ENCODE measurements around the gene PDZD2. TPM values are rescaled to one million over a fixed set of nuclear protein-coding genes. Genes with fewer than 3 reads are reported as not detected.
"Not testable (repeated sequence)": the region's sequence is repeated elsewhere in the genome, so short reads cannot be mapped to it uniquely, and the experiment has no call there.

PDZD2 gene
- total RNA-seq, 3 donors from 2014 or later (not counting 1 experiment from before 2014, with no cell fraction given), result 0.50 to 1.3 (median 0.66) TPM

DNA sequence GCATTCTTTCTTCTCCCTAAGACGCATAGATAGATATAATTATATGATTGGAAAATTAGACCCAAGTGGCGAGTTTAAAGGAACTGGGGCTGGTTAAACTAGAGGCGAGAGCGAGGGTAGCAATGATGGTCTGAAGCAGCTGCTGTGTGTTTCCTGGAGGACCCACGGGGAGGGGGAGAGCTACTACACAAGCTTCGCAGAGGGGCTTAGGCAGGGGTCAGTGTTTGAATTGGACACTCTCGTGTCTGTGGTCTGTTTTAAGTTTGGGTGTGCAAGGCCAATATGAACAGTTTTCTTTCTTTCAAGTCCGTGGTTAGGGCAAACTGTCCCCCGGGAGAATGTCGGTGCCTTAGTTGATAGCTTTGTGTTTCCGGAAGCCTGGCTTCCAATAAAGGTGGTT lies 43.1 kb downstream of the PDZD2 start:
- Histone ChIP-seq H3K27me3 (ENCODE audit: control insufficient read depth, insufficient read depth, low read length) (no peaks in the 10 kb centered on the region), H3K36me3 (ENCODE audit: control insufficient read depth, insufficient read depth, low read length) (no peaks in the 10 kb centered on the region), H3K27ac (ENCODE audit: low read length) (no peak overlapping the region), H3K9me3 (ENCODE audit: control insufficient read depth, insufficient read depth, low read length) (no peaks in the 10 kb centered on the region), H3K4me3 (ENCODE audit: low read length) (no peak overlapping the region), H3K4me1 (ENCODE audit: control insufficient read depth, insufficient read depth, low read length) (no peaks in the 10 kb centered on the region)
- H3K9me3 Mint-ChIP-seq, result no peaks in the 10 kb centered on the region
- DNase-seq (no peak), ATAC-seq (no peak)
- intact Hi-C loops (cut with micrococcal nuclease), result no loop called here
- H3K4me3 Mint-ChIP-seq, result no peak overlapping the region
- TF ChIP-seq, protein P1, sequence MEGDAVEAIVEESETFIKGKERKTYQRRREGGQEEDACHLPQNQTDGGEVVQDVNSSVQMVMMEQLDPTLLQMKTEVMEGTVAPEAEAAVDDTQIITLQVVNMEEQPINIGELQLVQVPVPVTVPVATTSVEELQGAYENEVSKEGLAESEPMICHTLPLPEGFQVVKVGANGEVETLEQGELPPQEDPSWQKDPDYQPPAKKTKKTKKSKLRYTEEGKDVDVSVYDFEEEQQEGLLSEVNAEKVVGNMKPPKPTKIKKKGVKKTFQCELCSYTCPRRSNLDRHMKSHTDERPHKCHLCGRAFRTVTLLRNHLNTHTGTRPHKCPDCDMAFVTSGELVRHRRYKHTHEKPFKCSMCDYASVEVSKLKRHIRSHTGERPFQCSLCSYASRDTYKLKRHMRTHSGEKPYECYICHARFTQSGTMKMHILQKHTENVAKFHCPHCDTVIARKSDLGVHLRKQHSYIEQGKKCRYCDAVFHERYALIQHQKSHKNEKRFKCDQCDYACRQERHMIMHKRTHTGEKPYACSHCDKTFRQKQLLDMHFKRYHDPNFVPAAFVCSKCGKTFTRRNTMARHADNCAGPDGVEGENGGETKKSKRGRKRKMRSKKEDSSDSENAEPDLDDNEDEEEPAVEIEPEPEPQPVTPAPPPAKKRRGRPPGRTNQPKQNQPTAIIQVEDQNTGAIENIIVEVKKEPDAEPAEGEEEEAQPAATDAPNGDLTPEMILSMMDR (IDR thresholded peaks at IDR 0.05), result no peak
- 67% methylated on average over 10 of the region's 11 CpGs for WGBS (ENCODE audit: insufficient coverage)
- H3K27ac Mint-ChIP-seq, result no peak overlapping the region
- H3K4me1 Mint-ChIP-seq, result no peaks in the 10 kb centered on the region
- peaks cover 11 to 22% of the 10 kb centered on the region in 2 donors for H3K27me3 Mint-ChIP-seq (ENCODE audit: low read depth in 2 of 2)
- H3K36me3 Mint-ChIP-seq, result no peaks in the 10 kb centered on the region

DNA sequence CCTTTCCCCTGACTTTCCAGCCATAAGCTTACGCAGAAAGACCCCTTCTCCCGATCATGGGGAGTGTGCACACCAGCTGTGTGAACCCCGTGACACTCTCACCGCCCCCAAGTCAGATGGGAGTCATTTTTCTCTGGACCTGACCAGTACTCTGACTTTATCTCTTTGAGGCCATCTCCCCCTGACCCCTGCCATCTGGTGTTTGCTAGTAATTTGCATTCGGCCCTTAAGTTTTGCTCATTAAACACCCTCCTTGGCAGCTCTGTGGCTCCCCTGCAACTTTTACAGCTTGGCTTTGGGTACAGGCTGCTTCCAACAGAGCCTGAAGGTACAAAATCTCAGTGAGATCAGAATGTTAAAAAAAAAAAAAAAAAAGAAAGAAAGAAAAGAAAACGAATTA lies 43.9 kb downstream of the PDZD2 start:
- 88% methylated on average over 6 of the region's 6 CpGs for WGBS (ENCODE audit: insufficient coverage)
- DNase-seq (no peak), ATAC-seq (no peak)
- H3K27me3 Mint-ChIP-seq (ENCODE audit: low read depth in 2 of 2), result peaks cover 11 to 22% of the 10 kb centered on the region in 2 donors
- no peaks in the 10 kb centered on the region for H3K4me1 Mint-ChIP-seq
- no peak overlapping the region for H3K4me3 Mint-ChIP-seq
- Histone ChIP-seq H3K36me3 (ENCODE audit: control insufficient read depth, insufficient read depth, low read length) (no peaks in the 10 kb centered on the region), H3K4me1 (ENCODE audit: control insufficient read depth, insufficient read depth, low read length) (no peaks in the 10 kb centered on the region), H3K27me3 (ENCODE audit: control insufficient read depth, insufficient read depth, low read length) (no peaks in the 10 kb centered on the region), H3K9me3 (ENCODE audit: control insufficient read depth, insufficient read depth, low read length) (no peaks in the 10 kb centered on the region), H3K4me3 (ENCODE audit: low read length) (no peak overlapping the region), H3K27ac (ENCODE audit: low read length) (no peak overlapping the region)
- no peak overlapping the region for H3K27ac Mint-ChIP-seq
- H3K9me3 Mint-ChIP-seq, result no peaks in the 10 kb centered on the region
- TF ChIP-seq, protein P1 (IDR thresholded peaks at IDR 0.05), result no peak
- no peaks in the 10 kb centered on the region for H3K36me3 Mint-ChIP-seq
- intact Hi-C loops (cut with micrococcal nuclease), result no loop called here

DNA sequence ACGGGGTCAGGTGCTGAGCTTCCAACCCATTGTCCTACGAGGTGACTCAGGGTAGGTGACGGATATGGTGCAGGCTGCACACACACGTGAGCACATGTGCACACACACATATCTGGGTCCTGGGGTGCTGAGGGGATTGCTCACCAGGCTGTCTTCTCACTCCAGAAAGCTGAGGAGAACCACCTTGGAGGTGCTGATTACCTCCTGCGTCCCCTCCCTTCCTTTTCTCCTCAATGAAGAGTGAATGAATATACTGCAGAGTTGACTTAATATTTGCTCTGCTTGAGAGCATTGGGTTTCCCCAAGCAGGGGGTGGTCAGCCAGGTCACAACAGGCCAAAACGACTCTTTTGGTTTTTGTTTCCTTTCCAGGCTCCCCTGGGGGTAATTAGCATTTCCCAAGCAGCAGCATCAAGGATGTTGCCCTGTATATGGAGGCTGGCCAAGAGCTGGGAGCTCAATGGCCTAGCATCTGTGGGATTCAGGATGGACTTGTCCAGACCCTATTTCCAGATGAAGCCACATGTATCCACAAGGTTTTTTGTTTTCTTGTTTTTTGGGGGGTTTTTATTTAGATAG lies 49.7 kb downstream of the PDZD2 start:
- Histone ChIP-seq H3K27me3 (ENCODE audit: control insufficient read depth, insufficient read depth, low read length) (no peaks in the 10 kb centered on the region), H3K27ac (ENCODE audit: low read length) (no peak overlapping the region), H3K4me1 (ENCODE audit: control insufficient read depth, insufficient read depth, low read length) (no peaks in the 10 kb centered on the region), H3K4me3 (ENCODE audit: low read length) (no peak overlapping the region), H3K36me3 (ENCODE audit: control insufficient read depth, insufficient read depth, low read length) (no peaks in the 10 kb centered on the region), H3K9me3 (ENCODE audit: control insufficient read depth, insufficient read depth, low read length) (no peaks in the 10 kb centered on the region)
- TF ChIP-seq, protein P1 (IDR thresholded peaks at IDR 0.05), result no peak
- ATAC-seq (no peak), DNase-seq (no peak)
- H3K4me3 Mint-ChIP-seq, result no peak overlapping the region
- H3K27me3 Mint-ChIP-seq (ENCODE audit: low read depth in 2 of 2), result peaks cover 6 to 7% of the 10 kb centered on the region in 2 donors
- intact Hi-C loops (cut with micrococcal nuclease), result no loop called here
- no peaks in the 10 kb centered on the region for H3K4me1 Mint-ChIP-seq
- 85% methylated on average over 6 of the region's 6 CpGs for WGBS (ENCODE audit: insufficient coverage)
- no peaks in the 10 kb centered on the region for H3K9me3 Mint-ChIP-seq
- no peaks in the 10 kb centered on the region for H3K36me3 Mint-ChIP-seq
- no peak overlapping the region for H3K27ac Mint-ChIP-seq

DNA sequence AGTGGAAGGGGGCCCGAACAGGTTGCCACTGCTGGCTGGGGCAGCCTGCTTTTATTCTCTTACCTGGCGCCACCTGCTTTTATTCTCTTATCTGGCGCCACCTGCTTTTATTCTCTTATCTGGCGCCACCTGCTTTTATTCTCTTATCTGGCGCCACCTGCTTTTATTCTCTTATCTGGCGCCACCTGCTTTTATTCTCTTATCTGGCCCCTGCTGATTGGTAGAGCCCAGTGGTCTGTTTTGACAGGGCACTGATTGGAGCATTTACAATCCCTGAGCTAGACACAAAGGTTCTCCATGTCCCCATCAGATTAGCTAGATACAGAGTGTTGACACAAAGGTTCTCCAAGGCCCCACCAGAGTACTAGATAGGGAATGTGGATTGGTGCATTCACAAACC lies 52.5 kb downstream of the PDZD2 start:
- intact Hi-C loops (cut with micrococcal nuclease); H3K4me3 ChIP-seq (ENCODE audit: low read length); H3K4me3 Mint-ChIP-seq; H3K27ac Mint-ChIP-seq; H3K27me3 Mint-ChIP-seq (ENCODE audit: low read depth in 2 of 2); H3K36me3 Mint-ChIP-seq; ATAC-seq; H3K4me1 ChIP-seq (ENCODE audit: control insufficient read depth, insufficient read depth, low read length); H3K27ac ChIP-seq (ENCODE audit: low read length); H3K9me3 ChIP-seq (ENCODE audit: control insufficient read depth, insufficient read depth, low read length); H3K36me3 ChIP-seq (ENCODE audit: control insufficient read depth, insufficient read depth, low read length); H3K27me3 ChIP-seq (ENCODE audit: control insufficient read depth, insufficient read depth, low read length); H3K9me3 Mint-ChIP-seq; DNase-seq; H3K4me1 Mint-ChIP-seq: not testable (repeated sequence)
- 94% methylated on average over 6 of the region's 6 CpGs for WGBS (ENCODE audit: insufficient coverage)

Measured in natural killer cell (primary cell).